SKM-1 treated with dmso at 0.1 percent for 144 hours (cell line): ENCODE results near the gene TBX4.
"Not testable (repeated sequence)": the region's sequence is repeated elsewhere in the genome, so short reads cannot be mapped to it uniquely, and the experiment has no call there.

Experiments used
- DNase-seq: peaks from one replicate; lab custom pipeline; 2025; ENCODE audit not compliant: unreplicated experiment; lab: John Stamatoyannopoulos, UW

TBX4 gene

GRCh38 chr17:61427567-61427966 is 24.7 kb upstream of the TBX4 start:
- no peak for DNase-seq

GRCh38 chr17:61429274-61429673 is 22.9 kb upstream of the TBX4 start:
- DNase-seq = no peak

- not testable (repeated sequence) for DNase-seq
Observed at GRCh38 chr17:61429831-61430230, 22.4 kb upstream of the TBX4 start.

- DNase-seq = no peak
Observed at GRCh38 chr17:61431594-61432311, 20.5 kb upstream of the TBX4 start.

GRCh38 chr17:61436273-61436672 is 15.9 kb upstream of the TBX4 start:
- DNase-seq = no peak

- no peak for DNase-seq
Observed at GRCh38 chr17:61436995-61437704, 15.1 kb upstream of the TBX4 start.

GRCh38 chr17:61440697-61441096 is 11.5 kb upstream of the TBX4 start:
- no peak for DNase-seq

GRCh38 chr17:61441507-61441906 is 10.7 kb upstream of the TBX4 start:
- DNase-seq = not testable (repeated sequence)

GRCh38 chr17:61442136-61442775 is 10.0 kb upstream of the TBX4 start:
- no peak for DNase-seq

- DNase-seq = no peak
Observed at GRCh38 chr17:61442878-61443474, 9.2 kb upstream of the TBX4 start.

GRCh38 chr17:61443475-61443882 is 8.7 kb upstream of the TBX4 start:
- no peak for DNase-seq

- DNase-seq = no peak
Observed at GRCh38 chr17:61444075-61444474, 8.1 kb upstream of the TBX4 start.

GRCh38 chr17:61444831-61445230 is 7.4 kb upstream of the TBX4 start:
- no peak for DNase-seq

- no peak for DNase-seq
Observed at GRCh38 chr17:61447358-61447757, 4.9 kb upstream of the TBX4 start.

- DNase-seq = no peak
Observed at GRCh38 chr17:61448042-61448441, 4.2 kb upstream of the TBX4 start.

- DNase-seq = not testable (repeated sequence)
Observed at GRCh38 chr17:61449140-61449539, 3.1 kb upstream of the TBX4 start.

- DNase-seq = no peak
Observed at GRCh38 chr17:61449707-61450640, 2.2 kb upstream of the TBX4 start.

- no peak for DNase-seq
Observed at GRCh38 chr17:61450641-61451537, 1.3 kb upstream of the TBX4 start.

GRCh38 chr17:61451538-61452300 is 503 bp upstream of the TBX4 start:
- no peak for DNase-seq
